Right atrium auricular region (tissue), 2 donors: Measurements from ENCODE around the gene FAM117B. TPM values are rescaled to one million over a fixed set of nuclear protein-coding genes. Genes with fewer than 3 reads are reported as not detected.

ENCODE experiments used
- DNase-seq: peaks from one replicate; pipeline ENCODE4 v3.0.0-alpha.2; 2019; ENCODE audit warnings: low spot score
- H3K27ac ChIP-seq, 2 donors: fragments of 200-600 bp; sonication (generic); 1 replicate in 1 of 2; 2 replicates in 1 of 2; pipeline ENCODE4 v1.5.1; 2016 to 2019
- H3K27me3 ChIP-seq, 2 donors: fragments of 200-600 bp; sonication (generic); one replicate each; pipeline versions ENCODE4 v1.5.1 to v1.6.0; 2017 to 2019
- H3K36me3 ChIP-seq: fragments of 200-600 bp; sonication (generic); one replicate; pipeline ENCODE4 v1.5.1; 2016
- H3K4me1 ChIP-seq, 2 donors: fragments of 200-600 bp; sonication (generic); one replicate each; pipeline versions ENCODE4 v1.5.1 to v1.6.0; 2017 to 2019
- H3K4me3 ChIP-seq, 2 donors: fragments of 200-600 bp; sonication (generic); 1 replicate in 1 of 2; 2 replicates in 1 of 2; pipeline ENCODE4 v1.5.1; 2017 to 2019; ENCODE audit warnings: mild to moderate bottlenecking in 1 of 2, moderate library complexity in 1 of 2
- H3K9me3 ChIP-seq, 2 donors: fragments of 200-600 bp; sonication (generic); one replicate each; pipeline ENCODE4 v1.5.1; 2019
- CTCF ChIP-seq, 2 donors: fragments of 200-600 bp; sonication (generic); IDR thresholded peaks; one replicate each; pipeline ENCODE4 v1.5.1; 2019; ENCODE audit warnings: antibody characterized with exemption in 2 of 2
- total RNA-seq, 2 donors: library from RNA; depleted of rRNA; stranded (reverse); fragments of >200 nt; gene quantifications; one replicate each; pipeline ENCODE4 v1.1.0, GENCODE V29; 2016

FAM117B gene
- total RNA-seq, 2 donors from 2014 or later = 3.3 to 5.2 TPM

- no peaks in the 10 kb centered on the region for H3K27me3 ChIP-seq
- TF ChIP-seq CTCF (IDR thresholded peaks at IDR 0.05) = no peak
- no peak overlapping the region for H3K27ac ChIP-seq
- H3K36me3 ChIP-seq = no peaks in the 10 kb centered on the region
- no peak overlapping the region for H3K4me3 ChIP-seq
- DNase-seq = no peak
- no peaks in the 10 kb centered on the region for H3K4me1 ChIP-seq
- H3K9me3 ChIP-seq = no peaks in the 10 kb centered on the region
These were observed 24.4 kb upstream of the FAM117B start for GRCh38 chr2:202610380-202610779.

- Histone ChIP-seq H3K4me1 (no peaks in the 10 kb centered on the region), H3K27ac (no peak overlapping the region), H3K36me3 (no peaks in the 10 kb centered on the region), H3K9me3 (no peaks in the 10 kb centered on the region), H3K4me3 (no peak overlapping the region), H3K27me3 (no peaks in the 10 kb centered on the region)
- no peak for DNase-seq
- TF ChIP-seq CTCF (IDR thresholded peaks at IDR 0.05) = no peak
These were observed 22.6 kb upstream of the FAM117B start for GRCh38 chr2:202612145-202612544.

- no peak for DNase-seq
- no peaks in the 10 kb centered on the region for H3K9me3 ChIP-seq
- H3K36me3 ChIP-seq = no peaks in the 10 kb centered on the region
- TF ChIP-seq CTCF (IDR thresholded peaks at IDR 0.05) = no peak
- H3K27ac ChIP-seq = no peak overlapping the region
- no peaks in the 10 kb centered on the region for H3K27me3 ChIP-seq
- H3K4me1 ChIP-seq = no peaks in the 10 kb centered on the region
- H3K4me3 ChIP-seq = no peak overlapping the region
These were observed 21.3 kb upstream of the FAM117B start for GRCh38 chr2:202613479-202613878.

- no peak for DNase-seq
- H3K9me3 ChIP-seq = no peaks in the 10 kb centered on the region
- no peak overlapping the region for H3K27ac ChIP-seq
These were observed 10.6 kb upstream of the FAM117B start for GRCh38 chr2:202624133-202624532.

GRCh38 chr2:202627042-202627441, 7.7 kb upstream of the FAM117B start:
- no peak overlapping the region for H3K27ac ChIP-seq
- no peaks in the 10 kb centered on the region for H3K4me1 ChIP-seq
- no peak overlapping the region for H3K4me3 ChIP-seq
- TF ChIP-seq CTCF (IDR thresholded peaks at IDR 0.05) = no peak
- H3K27me3 ChIP-seq = no peaks in the 10 kb centered on the region
- H3K9me3 ChIP-seq = no peaks in the 10 kb centered on the region
- DNase-seq = no peak
- no peaks in the 10 kb centered on the region for H3K36me3 ChIP-seq

More at GRCh38 chr2:202624133-202624532, 10.6 kb upstream of the FAM117B start:
- TF ChIP-seq CTCF (IDR thresholded peaks at IDR 0.05) = no peak
- no peaks in the 10 kb centered on the region for H3K4me1 ChIP-seq
- H3K36me3 ChIP-seq = no peaks in the 10 kb centered on the region
- no peak overlapping the region for H3K4me3 ChIP-seq
- H3K27me3 ChIP-seq = no peaks in the 10 kb centered on the region

- H3K36me3 ChIP-seq = no peaks in the 10 kb centered on the region
- peaks cover 0 to 9% of the 10 kb centered on the region in 2 donors for H3K4me1 ChIP-seq
- no peak overlapping the region for H3K4me3 ChIP-seq
- H3K9me3 ChIP-seq = no peaks in the 10 kb centered on the region
- TF ChIP-seq CTCF (IDR thresholded peaks at IDR 0.05) = no peak
- H3K27ac ChIP-seq = no peak overlapping the region
- no peak for DNase-seq
- H3K27me3 ChIP-seq = no peaks in the 10 kb centered on the region
These were observed 6.0 kb upstream of the FAM117B start for GRCh38 chr2:202628646-202629198.
